Fibroblast of pulmonary artery (primary cell): ENCODE measurements around the gene ZNF620.
A peak's percentile ranks its signal among the peaks of the same experiment; 100 is the strongest.

Source experiments
- DNase-seq: peaks from one replicate; pipeline ENCODE4 v3.0.0-alpha.2; 2010; ENCODE audit warnings: low read depth
- H3K4me3 ChIP-seq: replicated peaks from 2 replicates; pipeline ENCODE4 v1.5.1; 2011; ENCODE audit warnings: low read depth, mild to moderate bottlenecking, control low read depth, low read length, moderate library complexity
- CTCF ChIP-seq: IDR thresholded peaks from 2 replicates; pipeline ENCODE4 v1.5.1; 2011; ENCODE audit warnings: mild to moderate bottlenecking, control low read depth, low read length, inconsistent platforms; ENCODE audit errors: missing control alignments

Gene ZNF620

GRCh38 chr3:40518848-40519247 is 13.0 kb downstream of the ZNF620 start:
- no peak for TF ChIP-seq CTCF
- DNase-seq, result no peak

DNA sequence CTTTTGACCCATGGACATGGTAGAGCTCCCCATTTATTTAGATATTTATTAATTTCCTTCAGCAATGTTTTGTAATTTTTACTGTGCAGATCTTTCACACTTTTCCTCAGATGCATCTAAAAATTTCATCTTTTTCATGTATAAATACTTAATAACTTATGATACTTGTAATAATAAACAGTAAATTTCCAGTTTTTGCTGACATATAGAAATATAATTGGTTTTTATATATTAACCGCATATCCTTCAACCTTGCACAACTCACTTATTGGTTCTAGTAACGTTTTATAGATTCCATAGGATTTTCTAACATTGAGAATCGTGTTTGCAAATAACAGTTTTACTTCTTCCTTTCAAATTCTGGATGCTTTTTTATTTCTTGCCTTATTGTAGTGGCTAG is 15.4 kb downstream of the ZNF620 start:
- no peak overlapping the region for H3K4me3 ChIP-seq
- DNase-seq, result no peak
- TF ChIP-seq CTCF, result no peak

More at GRCh38 chr3:40518848-40519247, 13.0 kb downstream of the ZNF620 start:
- no peak overlapping the region for H3K4me3 ChIP-seq

GRCh38 chr3:40523781-40524180 is 17.9 kb downstream of the ZNF620 start:
- no peak for TF ChIP-seq CTCF
- no peak overlapping the region for H3K4me3 ChIP-seq

DNA sequence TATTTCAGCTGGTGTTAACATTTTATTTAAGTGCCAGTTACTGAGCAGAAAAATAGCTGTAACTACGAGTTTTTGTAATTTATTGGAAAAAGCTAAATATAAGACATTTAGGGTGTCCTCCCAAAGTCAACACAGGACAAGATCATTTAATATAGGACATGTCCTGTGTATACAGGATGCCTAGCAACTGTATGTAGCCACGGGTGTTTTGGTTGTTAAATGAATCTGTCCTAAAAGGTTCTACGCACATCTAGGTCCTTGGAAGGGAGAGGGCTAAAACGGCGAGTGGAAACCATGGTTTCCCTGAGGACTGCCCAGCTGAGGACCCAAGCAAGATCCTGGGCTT is 18.4 kb downstream of the ZNF620 start:
- TF ChIP-seq CTCF, result no peak
- no peak for DNase-seq
- peak overlapping the region; percentile 73 for H3K4me3 ChIP-seq

More at GRCh38 chr3:40523781-40524180, 17.9 kb downstream of the ZNF620 start:
- DNase-seq, result no peak

GRCh38 chr3:40524568-40525285 is 18.9 kb downstream of the ZNF620 start, which contains the start of gene ZNF621:
ZNF621 (plus strand) TSS chr3:40524960; CDS start chr3:40525841, 881 bp downstream.
- no peak for TF ChIP-seq CTCF
- DNase-seq, result peak; percentile 88
- H3K4me3 ChIP-seq, result peak within 1 kb of the TSS; percentile 73

- DNase-seq, result no peak
- TF ChIP-seq CTCF, result no peak
- no peak overlapping the region for H3K4me3 ChIP-seq
These were observed 22.6 kb downstream of the ZNF620 start for GRCh38 chr3:40528426-40528825.

DNA sequence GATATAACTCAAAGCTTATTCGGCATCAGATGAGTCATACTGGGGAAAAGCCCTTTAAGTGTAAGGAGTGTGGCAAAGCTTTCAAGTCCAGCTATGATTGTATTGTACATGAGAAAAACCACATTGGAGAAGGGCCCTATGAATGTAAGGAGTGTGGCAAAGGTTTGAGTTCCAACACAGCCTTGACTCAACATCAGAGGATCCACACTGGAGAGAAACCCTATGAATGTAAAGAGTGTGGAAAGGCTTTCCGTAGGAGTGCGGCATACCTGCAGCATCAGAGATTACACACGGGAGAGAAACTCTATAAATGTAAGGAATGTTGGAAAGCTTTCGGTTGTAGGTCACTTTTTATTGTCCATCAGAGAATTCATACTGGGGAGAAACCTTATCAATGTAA is 26.4 kb downstream of the ZNF620 start:
- DNase-seq, result no peak
- no peak overlapping the region for H3K4me3 ChIP-seq
- no peak for TF ChIP-seq CTCF
